PC-3 (cell line): ENCODE results near the gene HEXD. TPM values are rescaled to one million over a fixed set of nuclear protein-coding genes. Genes with fewer than 3 reads are reported as not detected.

Experiments used
- ATAC-seq: fragments of 200-7000 bp; cut with Tn5 transposase; 2 replicates; pipeline ENCODE4 v1.9.1; 2020; ENCODE audit warnings: mild to moderate bottlenecking, moderate library complexity
- BruUV-seq: library from RNA; stranded (reverse); fragments of 400-500 nt; replicated peaks from 2 replicates; lab custom pipeline; 2021; lab: Mats Ljungman, UMichigan
- CTCF ChIA-PET: fragments of 300-600 bp; sonication (Branson Sonifier 250); formaldehyde crosslinking; loops from one replicate; lab custom pipeline; 2022; ENCODE audit warnings: antibody characterized with exemption; lab: Charles Lee
- POLR2A ChIA-PET: fragments of 300-600 bp; sonication (Branson Sonifier 250); formaldehyde crosslinking; loops from one replicate; lab custom pipeline; 2022; ENCODE audit warnings: antibody characterized with exemption; ENCODE audit not compliant: unreplicated experiment; lab: Charles Lee
- DNase-seq: peaks from one replicate; pipeline ENCODE4 v3.0.0-alpha.2; 2015
- H2AFZ ChIP-seq: fragments of 300-600 bp; sonication (generic); 2 replicates; pipeline ENCODE4 v1.6.0; 2016; ENCODE audit warnings: antibody characterized with exemption, low read length
- H3F3A ChIP-seq: fragments of 300-600 bp; sonication (generic); one replicate; pipeline ENCODE4 v1.6.0; 2017; ENCODE audit warnings: antibody characterized with exemption, low read length, control low read depth, mild to moderate bottlenecking; ENCODE audit not compliant: unreplicated experiment
- H3K27ac ChIP-seq: fragments of 300-600 bp; sonication (generic); 2 replicates; pipeline ENCODE4 v1.5.1; 2016; ENCODE audit warnings: mild to moderate bottlenecking, low read length
- H3K27me3 ChIP-seq: fragments of 300-600 bp; sonication (generic); 2 replicates; pipeline ENCODE4 v1.6.1; 2016; ENCODE audit warnings: low read length, mixed read lengths
- H3K36me3 ChIP-seq: fragments of 300-600 bp; sonication (generic); 2 replicates; pipeline ENCODE4 v1.6.1; 2016; ENCODE audit warnings: low read depth, mixed run types, low read length, mixed read lengths
- H3K4me1 ChIP-seq: fragments of 300-600 bp; sonication (generic); 2 replicates; pipeline ENCODE4 v1.5.1; 2016; ENCODE audit warnings: low read length; ENCODE audit not compliant: insufficient read depth
- H3K4me2 ChIP-seq: fragments of 300-600 bp; sonication (generic); 2 replicates; pipeline ENCODE4 v1.6.0; 2016; ENCODE audit warnings: low read length
- H3K4me3 ChIP-seq: fragments of 300-600 bp; sonication (generic); 2 replicates; pipeline ENCODE4 v1.5.1; 2016; ENCODE audit warnings: mild to moderate bottlenecking, low read length, mixed read lengths
- H3K79me2 ChIP-seq: fragments of 300-600 bp; sonication (generic); 2 replicates; pipeline ENCODE4 v1.6.1; 2017; ENCODE audit warnings: low read length, mixed read lengths
- H3K9ac ChIP-seq: fragments of 300-600 bp; sonication (generic); 2 replicates; pipeline ENCODE4 v1.6.0; 2016; ENCODE audit warnings: mild to moderate bottlenecking, low read length
- H3K9me2 ChIP-seq: fragments of 300-600 bp; sonication (generic); replicated peaks from 2 replicates; pipeline ENCODE4 v1.6.1; 2016; ENCODE audit warnings: mixed run types, low read length, mixed read lengths
- H3K9me3 ChIP-seq: fragments of 300-600 bp; sonication (generic); 2 replicates; pipeline ENCODE4 v1.6.1; 2016; ENCODE audit warnings: low read length, mixed read lengths
- H4K20me1 ChIP-seq: fragments of 300-600 bp; sonication (generic); 2 replicates; pipeline ENCODE4 v1.6.1; 2016; ENCODE audit warnings: low read length, mixed read lengths
- EZH2 ChIP-seq: fragments of 300-600 bp; sonication (generic); IDR thresholded peaks from one replicate; pipeline ENCODE4 v1.6.1; 2017; ENCODE audit warnings: antibody characterized with exemption, mild to moderate bottlenecking, low read length; ENCODE audit not compliant: unreplicated experiment
- EZH2phosphoT487 ChIP-seq: fragments of 300-600 bp; sonication (generic); IDR thresholded peaks from 2 replicates; pipeline ENCODE4 v1.6.1; 2018; ENCODE audit warnings: mild to moderate bottlenecking, antibody characterized with exemption, low read length, borderline replicate concordance
- intact Hi-C: fragments of 100-400 bp; cut with micrococcal nuclease; formaldehyde crosslinking; loops from 2 replicates; pipeline ENCODE4 v1.9.0; 2023
- total RNA-seq: library from RNA; depleted of rRNA; stranded (reverse); fragments of >200 nt; gene quantifications from 2 replicates; pipeline ENCODE4 v1.2.3, GENCODE V29; 2014
- TF ChIP-seq, protein P1 (sequence below): fragments of 300-600 bp; sonication (generic); conservative IDR thresholded peaks from 2 replicates; pipeline ENCODE4 v1.5.1; 2017; ENCODE audit warnings: antibody characterized with exemption, low read depth, mild to moderate bottlenecking, low read length

The HEXD gene
- total RNA-seq, 1 experiment from 2014 or later, result 12.7 TPM

DNA sequence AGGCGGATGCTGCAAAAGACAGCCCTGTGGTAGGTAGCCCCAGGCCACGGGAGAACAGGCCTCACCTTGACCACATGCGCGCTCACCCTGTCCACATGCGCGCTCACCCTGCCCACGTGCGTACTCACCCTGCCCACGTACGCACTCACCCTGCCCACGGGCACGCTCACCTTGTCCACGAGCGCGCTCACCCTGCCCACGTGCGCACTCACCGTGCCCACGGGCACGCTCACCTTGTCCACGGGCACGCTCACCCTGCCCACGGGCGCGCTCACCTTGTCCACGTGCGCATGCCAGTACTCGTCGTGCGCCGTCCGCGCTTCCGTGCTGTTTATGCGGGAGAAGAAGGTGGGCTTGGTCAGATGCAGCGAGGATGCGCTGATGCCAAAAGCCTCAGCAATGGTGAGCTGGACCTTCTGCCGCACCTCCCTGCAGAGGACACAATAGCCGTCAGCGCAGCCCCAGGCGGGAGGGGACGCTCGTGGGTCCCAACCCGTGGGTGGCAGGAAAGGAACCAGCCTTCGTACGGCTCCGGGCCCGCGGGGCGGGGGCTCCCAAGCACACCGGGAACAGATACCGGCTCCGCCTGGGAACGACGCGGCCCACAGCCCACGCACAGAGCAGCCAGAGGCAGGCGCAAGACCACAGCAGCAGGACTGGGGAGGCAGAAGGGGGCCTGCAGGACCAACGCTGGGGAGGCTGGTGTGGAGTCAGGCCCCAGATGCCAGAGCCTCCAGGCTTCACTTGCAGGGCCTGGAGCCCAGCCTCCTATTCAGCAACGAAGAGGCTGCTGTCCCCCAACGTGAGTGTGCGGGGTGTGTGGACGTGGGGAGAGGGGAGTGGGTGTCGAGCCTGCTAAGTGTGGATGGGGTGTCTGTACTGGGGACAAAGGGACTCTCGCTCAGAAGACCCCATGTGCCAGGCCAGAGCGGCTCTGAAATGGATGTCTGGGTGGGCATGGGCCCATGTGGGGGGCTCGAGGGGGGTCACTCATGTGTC lies 14.2 kb upstream of the HEXD start:
- TF ChIP-seq EZH2phosphoT487 (no peak), EZH2 (no peak)
- TF ChIP-seq, protein P1, sequence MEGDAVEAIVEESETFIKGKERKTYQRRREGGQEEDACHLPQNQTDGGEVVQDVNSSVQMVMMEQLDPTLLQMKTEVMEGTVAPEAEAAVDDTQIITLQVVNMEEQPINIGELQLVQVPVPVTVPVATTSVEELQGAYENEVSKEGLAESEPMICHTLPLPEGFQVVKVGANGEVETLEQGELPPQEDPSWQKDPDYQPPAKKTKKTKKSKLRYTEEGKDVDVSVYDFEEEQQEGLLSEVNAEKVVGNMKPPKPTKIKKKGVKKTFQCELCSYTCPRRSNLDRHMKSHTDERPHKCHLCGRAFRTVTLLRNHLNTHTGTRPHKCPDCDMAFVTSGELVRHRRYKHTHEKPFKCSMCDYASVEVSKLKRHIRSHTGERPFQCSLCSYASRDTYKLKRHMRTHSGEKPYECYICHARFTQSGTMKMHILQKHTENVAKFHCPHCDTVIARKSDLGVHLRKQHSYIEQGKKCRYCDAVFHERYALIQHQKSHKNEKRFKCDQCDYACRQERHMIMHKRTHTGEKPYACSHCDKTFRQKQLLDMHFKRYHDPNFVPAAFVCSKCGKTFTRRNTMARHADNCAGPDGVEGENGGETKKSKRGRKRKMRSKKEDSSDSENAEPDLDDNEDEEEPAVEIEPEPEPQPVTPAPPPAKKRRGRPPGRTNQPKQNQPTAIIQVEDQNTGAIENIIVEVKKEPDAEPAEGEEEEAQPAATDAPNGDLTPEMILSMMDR, result no peak
- Histone ChIP-seq H3K9me3 (no peaks in the 10 kb centered on the region), H3F3A (no peaks in the 10 kb centered on the region), H3K9me2 (no peaks in the 10 kb centered on the region), H4K20me1 (no peaks in the 10 kb centered on the region), H3K9ac (no peak overlapping the region), H3K27ac (no peak overlapping the region), H3K36me3 (peaks cover 2% of the 10 kb centered on the region), H3K4me3 (no peak overlapping the region), H3K4me2 (no peak overlapping the region), H3K4me1 (no peaks in the 10 kb centered on the region), H3K79me2 (no peaks in the 10 kb centered on the region), H2AFZ (no peak overlapping the region), H3K27me3 (no peaks in the 10 kb centered on the region)
- intact Hi-C loops, result no loop called here
- CTCF ChIA-PET, result no interaction called here
- BruUV-seq, result no TSS peak
- DNase-seq, result no peak
- no peak for ATAC-seq
- POLR2A ChIA-PET, result interaction anchor here (0.6 kb wide), 1 partner anchor 162 kb away, joined by 8 read pairs; no protein-coding TSS in a partner anchor

- Histone ChIP-seq H3K9me2 (no peaks in the 10 kb centered on the region), H3K36me3 (peaks cover 2% of the 10 kb centered on the region), H3K79me2 (no peaks in the 10 kb centered on the region), H3K27ac (no peak overlapping the region), H3K4me2 (no peak overlapping the region), H3K9ac (no peak overlapping the region), H3F3A (no peaks in the 10 kb centered on the region), H3K27me3 (no peaks in the 10 kb centered on the region), H3K4me3 (no peak overlapping the region), H3K4me1 (no peaks in the 10 kb centered on the region), H3K9me3 (no peaks in the 10 kb centered on the region), H2AFZ (no peak overlapping the region), H4K20me1 (no peaks in the 10 kb centered on the region)
- intact Hi-C loops, result no loop called here
- DNase-seq, result no peak
- TF ChIP-seq EZH2phosphoT487 (no peak), EZH2 (no peak)
- TF ChIP-seq, protein P1, result no peak
- no peak for ATAC-seq
- POLR2A ChIA-PET, result no interaction called here
- no TSS peak for BruUV-seq
- CTCF ChIA-PET, result no interaction called here
Observed at GRCh38 chr17:82405051-82405450, 13.1 kb upstream of the HEXD start.

- Histone ChIP-seq H4K20me1 (no peaks in the 10 kb centered on the region), H2AFZ (no peak overlapping the region), H3K27ac (no peak overlapping the region), H3K4me1 (no peaks in the 10 kb centered on the region), H3F3A (no peaks in the 10 kb centered on the region), H3K36me3 (no peaks in the 10 kb centered on the region; the same call in none of the 2 replicates), H3K9me2 (no peaks in the 10 kb centered on the region), H3K4me3 (no peak overlapping the region), H3K79me2 (no peaks in the 10 kb centered on the region), H3K27me3 (no peaks in the 10 kb centered on the region), H3K9ac (no peak overlapping the region), H3K9me3 (no peaks in the 10 kb centered on the region), H3K4me2 (no peak overlapping the region)
- DNase-seq, result no peak
- ChIA-PET POLR2A (no interaction called here), CTCF (no interaction called here)
- intact Hi-C loops, result no loop called here
- TF ChIP-seq EZH2phosphoT487 (no peak), EZH2 (no peak)
- TF ChIP-seq, protein P1, result no peak
- ATAC-seq, result no peak
- no TSS peak for BruUV-seq
Observed at GRCh38 chr17:82406131-82406671, 11.9 kb upstream of the HEXD start.
